ENCODE results near the gene ARHGAP44.
A peak's percentile ranks its signal among the peaks of the same experiment; 100 is the strongest.

The ARHGAP44 gene, protein sequence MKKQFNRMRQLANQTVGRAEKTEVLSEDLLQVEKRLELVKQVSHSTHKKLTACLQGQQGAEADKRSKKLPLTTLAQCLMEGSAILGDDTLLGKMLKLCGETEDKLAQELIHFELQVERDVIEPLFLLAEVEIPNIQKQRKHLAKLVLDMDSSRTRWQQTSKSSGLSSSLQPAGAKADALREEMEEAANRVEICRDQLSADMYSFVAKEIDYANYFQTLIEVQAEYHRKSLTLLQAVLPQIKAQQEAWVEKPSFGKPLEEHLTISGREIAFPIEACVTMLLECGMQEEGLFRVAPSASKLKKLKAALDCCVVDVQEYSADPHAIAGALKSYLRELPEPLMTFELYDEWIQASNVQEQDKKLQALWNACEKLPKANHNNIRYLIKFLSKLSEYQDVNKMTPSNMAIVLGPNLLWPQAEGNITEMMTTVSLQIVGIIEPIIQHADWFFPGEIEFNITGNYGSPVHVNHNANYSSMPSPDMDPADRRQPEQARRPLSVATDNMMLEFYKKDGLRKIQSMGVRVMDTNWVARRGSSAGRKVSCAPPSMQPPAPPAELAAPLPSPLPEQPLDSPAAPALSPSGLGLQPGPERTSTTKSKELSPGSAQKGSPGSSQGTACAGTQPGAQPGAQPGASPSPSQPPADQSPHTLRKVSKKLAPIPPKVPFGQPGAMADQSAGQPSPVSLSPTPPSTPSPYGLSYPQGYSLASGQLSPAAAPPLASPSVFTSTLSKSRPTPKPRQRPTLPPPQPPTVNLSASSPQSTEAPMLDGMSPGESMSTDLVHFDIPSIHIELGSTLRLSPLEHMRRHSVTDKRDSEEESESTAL

DNA sequence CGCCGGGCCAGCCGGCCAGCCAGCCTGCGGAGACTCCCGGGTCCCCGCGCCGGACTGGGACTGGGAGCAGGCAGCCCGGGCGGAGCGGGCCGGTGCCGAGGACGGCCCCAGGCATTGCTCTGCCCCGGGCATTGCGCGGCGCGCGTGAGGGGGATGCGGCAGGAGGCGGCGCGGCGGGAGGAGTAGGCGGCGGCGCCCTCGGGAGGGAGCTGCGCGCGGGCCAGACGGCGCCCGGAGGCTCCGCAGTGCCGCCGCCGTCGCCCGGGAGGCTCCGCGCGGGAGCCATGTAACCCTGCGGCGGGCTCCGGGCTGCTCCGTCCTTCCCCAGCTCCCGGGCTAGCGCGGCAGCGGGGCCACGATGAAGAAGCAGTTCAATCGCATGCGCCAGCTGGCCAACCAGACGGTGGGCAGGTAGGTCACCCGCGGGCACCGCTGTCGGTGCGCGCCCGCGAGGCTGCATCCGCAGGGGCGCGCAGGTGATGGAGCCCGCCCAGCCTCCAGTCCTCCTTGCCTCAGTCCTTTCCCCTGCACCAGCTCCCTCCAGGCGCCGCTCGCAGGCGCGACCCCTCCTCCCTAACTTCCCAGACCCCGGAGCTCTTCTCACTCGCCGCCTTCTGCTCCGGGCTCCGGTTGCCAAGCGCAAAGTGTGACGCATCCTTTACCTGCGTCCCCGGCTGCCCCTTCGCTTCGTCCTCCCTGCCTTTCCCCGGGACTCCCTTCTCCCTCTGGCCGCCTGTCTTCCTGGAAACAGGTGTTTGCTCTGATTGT is at the start of gene ARHGAP44:
Gene ARHGAP44 (plus strand): TSS at position 18 of the 768 bp plus-strand sequence. CDS start 341 bp downstream, at position 359.
- DNase-seq: peak in 1 of 2 experiments; percentile 28

DNA sequence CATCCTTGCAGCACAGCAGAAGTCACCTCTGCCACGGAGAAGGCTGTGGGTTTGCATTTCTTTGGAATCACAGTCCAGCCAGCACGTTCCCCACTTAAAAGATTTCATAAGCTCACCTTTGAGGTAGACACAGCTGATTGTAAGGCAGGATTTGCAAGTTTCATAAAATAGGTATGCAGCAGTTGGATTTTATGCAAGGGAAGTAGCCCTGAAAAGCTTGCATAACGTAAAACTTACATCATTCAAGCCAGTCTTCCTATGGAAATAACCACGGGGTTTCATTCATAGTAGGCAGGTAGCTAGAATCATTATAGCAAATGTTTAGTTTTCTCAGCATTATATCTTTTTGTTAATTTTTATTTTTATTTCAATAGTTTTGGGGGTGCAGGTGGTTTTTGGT is 49.8 kb upstream of the ARHGAP44 start:
- DNase-seq: no peak

DNA sequence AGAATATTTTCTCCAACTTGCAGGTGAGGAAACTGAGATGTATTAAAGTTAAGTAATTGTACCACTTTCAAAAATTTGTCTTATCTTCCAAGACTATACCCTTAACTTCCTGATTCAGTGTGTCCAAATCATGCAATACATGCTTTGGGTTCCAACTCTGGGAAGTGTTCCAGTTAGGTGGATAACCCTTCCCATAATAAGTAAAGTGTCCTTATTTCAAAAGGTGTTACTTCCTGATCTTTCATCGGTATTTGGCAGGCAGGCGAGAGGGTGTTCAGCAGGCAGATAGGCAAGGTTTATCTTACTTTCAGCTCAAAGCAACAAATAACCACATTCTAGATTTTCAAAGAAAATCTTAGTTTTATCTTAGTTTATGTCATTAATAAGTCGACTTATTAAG is 46.3 kb upstream of the ARHGAP44 start:
- DNase-seq: no peak

DNA sequence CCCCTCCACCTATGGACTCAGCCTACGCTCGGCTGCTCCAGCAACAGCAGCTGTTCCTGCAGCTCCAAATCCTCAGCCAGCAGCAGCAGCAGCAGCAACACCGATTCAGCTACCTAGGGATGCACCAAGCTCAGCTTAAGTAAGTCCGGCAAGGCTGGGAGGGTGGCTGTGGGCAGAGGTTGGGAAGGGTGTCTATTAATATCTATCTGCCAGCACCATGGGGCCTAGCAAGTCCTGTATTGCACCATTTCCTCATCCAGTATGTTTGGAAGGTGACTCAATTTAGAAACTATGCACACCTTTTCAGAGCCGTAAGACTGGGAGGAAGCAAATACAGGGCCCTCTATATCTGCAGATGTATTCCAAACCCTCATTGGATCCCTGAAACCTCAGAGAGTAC is 45.0 kb upstream of the ARHGAP44 start:
- DNase-seq: no peak

DNA sequence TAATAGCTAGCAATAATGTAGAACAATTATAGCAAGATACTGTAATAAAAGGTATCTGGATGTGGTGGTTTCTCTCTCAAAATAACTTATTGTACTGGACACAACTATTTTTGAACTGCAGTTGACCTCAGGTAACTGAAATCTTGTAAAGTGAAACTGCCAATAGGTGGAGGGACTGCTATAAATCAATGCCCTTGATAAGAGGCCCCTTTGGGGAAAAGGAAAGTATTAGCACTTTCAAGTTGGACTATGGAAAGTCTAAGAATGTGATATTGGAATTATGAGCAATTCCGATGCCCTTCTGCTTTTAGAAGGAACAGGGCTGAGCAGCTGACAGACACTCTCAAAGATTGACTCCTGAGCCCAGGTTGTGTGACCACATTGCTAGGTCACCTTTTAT is 44.5 kb upstream of the ARHGAP44 start:
- no peak for DNase-seq

DNA sequence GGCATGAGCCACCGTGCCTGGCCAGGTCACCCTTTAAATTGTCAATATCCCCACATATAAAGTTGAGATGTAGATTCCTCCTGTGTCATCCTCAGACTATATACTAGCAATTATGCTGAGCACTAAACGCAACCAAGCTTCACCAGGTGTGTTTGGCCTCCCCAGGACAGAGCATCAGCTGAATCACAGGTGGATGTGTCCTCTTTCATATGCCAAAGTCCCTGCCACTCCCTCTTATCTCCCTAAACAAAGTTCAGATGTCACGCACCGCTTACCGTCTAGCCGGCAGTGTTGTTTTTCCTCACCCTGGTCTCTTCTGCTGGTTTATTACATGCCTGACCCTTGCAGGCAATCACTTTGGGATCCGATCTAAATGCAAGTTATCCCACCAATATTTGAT is 43.8 kb upstream of the ARHGAP44 start:
- no peak for DNase-seq

DNA sequence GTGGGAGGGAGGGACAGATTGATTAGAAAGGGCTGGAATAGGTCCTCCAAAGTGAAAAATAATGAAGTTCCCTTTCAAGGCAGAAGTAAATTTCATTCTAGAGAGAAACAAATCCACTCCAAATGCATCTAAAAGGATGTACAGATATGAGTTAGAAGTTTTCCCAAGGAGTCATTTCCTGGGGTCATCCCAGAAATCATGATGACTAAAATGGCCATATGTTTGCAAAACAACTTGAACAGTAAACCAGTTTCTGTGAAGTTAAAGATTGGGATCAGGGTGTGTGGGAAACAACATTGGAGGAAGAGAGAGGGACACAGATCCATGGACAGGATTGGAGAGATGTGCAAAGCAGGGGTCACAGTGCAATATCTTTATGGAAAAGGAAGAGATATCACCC is 32.5 kb upstream of the ARHGAP44 start:
- DNase-seq: no peak

DNA sequence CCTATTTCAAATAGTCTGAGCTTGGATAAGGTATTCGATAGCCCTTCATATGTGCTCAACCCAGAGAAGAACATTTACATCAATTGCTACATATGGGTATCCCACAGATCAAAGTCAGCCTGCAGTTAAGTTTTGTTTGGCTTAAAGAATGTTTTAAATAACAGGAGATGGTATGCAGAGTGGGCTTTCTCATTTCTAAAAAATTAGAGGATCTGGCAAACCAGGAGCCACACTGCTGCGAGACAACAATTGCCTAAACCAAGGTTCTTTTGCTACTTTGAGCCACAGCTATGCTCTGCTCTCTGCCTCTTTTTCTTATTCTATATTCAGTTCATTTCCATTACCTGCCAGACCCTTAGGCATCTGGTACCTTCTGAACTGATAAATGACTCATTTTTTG is 30.2 kb upstream of the ARHGAP44 start:
- no peak for DNase-seq

DNA sequence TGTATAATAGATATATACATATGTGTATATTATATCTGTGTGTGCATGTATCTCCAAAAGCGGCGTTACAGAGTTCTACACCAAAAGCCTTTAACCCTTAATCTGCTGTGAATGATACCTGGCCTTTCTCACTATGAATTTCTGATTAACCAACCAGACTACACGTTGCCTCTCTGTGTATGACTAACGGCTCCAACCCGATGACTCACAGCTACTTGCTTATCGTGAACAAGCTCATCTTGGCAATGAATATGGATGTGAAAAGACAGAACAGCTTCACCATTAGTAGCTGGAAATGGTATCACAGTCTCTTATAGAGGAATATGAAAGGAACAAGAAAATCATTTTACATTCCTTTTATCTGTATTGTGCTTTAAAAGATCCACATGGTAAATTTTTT is 23.8 kb upstream of the ARHGAP44 start:
- DNase-seq: no peak

DNA sequence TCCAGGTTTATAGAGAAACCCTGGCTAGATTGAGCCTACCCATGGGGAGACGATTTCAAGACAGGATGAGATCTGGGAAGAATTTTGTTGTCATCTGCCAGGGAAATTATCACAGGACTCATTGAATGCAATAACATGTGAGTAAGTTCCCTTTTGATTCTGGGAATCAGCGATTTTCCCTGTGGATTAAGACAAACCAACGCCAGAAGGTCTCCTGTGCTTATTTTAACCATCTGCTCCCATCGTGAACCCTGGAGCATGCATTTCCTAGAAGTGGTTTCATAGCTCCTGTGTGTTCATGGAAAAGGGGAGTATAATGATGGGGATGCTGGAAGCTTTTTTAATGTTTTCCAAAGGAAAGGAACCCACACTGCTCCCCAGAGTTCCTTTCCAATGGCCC is 21.0 kb upstream of the ARHGAP44 start:
- peak; percentile 73 to 86 for DNase-seq

DNA sequence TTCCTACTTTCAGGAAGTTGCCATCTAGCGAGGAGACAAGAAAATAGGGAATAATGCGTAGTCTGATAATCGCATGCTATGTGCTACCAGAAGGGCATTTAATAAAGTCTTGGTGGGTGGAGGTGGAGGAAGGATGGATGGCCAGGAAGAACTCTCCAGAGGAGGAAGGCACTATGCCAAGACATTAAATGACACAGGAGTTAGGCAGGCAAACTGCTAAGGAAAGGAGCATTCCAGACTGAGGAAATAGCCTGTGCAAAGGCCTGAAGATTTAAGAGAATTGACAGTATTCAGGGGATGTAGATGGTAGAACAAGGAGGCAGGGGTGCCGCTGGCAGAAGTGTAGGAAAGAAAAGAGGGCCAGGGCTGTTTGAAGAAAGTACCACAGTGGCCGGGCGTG is 19.3 kb upstream of the ARHGAP44 start:
- no peak for DNase-seq

DNA sequence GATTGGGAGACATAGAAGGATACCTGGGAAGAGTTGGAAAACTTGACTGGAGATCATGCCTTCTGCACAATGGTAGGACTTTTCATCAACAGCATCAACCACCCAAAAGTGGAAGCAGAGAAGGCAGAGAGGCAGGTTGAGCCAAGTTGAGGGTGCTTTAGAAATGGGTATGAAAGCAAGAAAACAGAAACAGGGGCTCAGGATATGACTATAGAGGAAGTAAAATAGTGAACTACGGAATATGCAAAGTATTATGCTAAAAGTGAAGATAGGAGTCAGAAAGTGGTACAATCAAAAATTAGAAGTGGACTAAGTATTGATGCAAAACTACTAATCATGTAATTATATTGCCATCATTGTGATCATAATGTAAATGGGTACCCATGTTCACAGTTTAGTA is 16.1 kb upstream of the ARHGAP44 start:
- no peak for DNase-seq

DNA sequence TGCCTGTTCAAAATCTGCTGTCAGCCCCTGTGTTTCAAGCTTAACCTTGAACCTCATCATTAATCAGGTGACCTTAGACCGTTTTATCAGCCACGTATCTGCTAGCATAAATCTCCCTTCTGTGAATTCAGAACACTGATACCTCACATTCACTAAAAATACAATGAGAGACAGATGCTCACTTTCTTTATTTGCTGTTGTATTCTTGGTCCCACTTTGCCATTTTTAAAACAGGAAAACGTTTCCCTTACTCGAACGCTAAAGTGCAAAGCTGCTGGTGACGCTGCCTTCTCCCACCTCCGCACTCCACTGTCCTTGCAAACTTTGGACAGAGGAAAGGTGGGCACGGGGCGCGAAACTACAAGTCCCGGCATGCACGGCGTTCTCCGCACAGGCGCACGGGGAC is 220 bp upstream of the ARHGAP44 start:
- DNase-seq: peak; percentile 21 to 50

DNA sequence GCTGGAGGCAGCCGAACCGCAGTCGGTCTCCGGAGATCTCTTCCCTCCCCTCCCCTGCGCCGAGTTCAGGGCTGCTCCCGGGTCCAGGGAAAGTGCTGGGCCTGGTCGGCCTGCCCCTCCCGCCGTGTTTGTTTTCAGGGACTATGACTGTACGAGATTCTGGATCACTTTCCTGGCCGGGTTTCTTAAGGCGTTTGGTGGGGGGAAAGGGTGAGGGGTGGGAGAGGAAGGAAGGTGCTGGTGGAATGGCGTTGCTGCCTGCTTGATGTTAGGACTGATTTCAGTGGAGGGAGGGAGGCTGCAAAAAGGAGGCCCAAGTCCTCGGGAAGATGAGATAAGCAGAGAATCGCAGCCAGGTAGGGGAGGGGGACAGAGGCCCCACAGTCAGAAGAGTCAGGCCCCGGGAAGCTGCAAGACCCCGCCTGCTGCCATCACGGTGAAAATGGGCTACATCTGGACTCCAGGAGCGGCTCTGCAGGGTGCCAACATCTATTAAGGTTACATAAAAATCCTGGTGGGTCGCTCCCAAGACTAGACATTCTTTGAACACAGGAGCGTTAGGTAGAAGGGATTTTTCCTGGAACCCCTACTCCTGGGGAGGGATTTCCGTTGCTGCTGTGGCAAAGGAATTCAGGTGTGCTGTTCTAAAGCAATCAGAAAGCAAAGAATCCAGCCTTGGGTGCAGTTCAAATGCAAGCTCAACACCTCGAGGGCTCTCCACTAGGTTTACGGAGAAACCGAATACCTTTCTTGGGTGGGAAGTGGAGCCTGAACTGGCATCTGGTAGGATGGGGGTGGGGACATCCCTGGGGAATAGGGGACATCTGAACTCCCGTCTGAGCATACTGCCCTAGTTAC is 1.2 kb downstream of the ARHGAP44 start:
- DNase-seq: peak; percentile 96 to 99

DNA sequence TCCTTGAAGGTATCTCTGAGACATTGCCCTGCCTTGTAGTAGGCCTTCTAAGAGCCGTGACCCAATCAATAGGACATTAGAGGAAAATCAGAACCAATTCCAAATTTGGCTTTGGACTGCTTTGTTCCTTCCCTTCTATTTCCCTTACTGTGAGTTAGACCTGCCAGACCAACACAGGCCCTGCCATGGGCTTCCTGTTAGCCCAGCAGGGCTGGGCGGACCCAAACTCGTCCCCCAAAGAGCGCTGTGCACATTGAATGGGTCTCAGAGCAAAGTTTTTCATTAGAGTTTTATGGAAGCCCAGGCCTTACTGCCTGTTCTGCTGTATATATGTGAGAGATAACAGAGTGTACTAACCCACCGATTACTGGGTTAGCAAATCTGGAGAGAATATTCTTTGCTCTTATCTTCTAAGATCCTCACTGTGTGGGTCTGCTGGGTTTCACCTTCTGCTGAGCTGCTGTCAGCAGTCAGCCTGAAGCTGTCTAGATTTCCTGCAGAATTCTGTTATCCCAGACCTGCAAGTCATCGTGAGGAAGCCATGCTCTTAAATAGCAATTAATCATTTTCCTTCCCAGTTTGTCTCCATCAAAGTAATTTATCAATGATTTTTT is 5.7 kb downstream of the ARHGAP44 start:
- DNase-seq: no peak

DNA sequence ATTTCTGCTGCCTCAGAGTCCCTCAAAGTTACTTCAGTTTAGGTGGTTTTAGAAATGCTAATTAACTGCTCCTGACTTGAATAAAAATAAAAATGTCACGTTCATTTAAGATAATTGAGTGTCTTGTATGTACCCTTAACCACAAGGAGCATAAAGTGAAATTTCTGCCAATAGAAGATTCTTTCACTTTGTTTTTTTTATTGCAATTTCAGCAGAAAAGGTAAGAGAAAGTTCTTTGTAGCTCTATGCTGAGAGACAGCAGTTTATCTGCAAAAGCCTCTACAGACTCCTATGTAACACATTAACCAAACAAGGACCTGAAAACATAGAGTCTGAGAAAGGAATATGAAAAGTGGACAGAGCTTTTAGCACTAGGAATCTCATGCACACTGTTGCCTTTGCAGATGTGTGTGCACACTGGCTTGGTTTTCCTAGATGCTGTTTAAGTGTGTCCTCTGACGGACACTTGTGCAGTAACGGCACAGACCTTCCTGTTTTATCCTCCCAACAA is 11.6 kb downstream of the ARHGAP44 start:
- no peak for DNase-seq

DNA sequence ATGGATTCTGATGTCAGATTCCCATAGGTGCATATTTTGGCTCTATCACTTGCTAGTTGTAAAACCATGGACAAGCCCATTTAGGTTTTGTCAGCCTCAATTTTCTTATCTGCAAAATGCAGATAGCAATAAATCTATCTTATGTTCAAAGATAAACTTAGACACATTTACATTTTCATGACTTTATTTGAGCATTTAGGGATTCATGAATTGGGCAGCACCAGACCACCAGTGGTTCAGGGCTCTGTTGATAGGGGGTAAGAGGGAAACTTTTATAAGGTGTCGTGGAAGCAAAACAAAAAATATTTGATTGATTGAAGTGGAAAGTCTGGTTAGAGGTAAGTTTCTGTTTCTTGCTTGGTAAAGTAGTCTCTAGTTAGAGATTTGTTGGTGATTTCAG is 17.3 kb downstream of the ARHGAP44 start:
- no peak for DNase-seq

DNA sequence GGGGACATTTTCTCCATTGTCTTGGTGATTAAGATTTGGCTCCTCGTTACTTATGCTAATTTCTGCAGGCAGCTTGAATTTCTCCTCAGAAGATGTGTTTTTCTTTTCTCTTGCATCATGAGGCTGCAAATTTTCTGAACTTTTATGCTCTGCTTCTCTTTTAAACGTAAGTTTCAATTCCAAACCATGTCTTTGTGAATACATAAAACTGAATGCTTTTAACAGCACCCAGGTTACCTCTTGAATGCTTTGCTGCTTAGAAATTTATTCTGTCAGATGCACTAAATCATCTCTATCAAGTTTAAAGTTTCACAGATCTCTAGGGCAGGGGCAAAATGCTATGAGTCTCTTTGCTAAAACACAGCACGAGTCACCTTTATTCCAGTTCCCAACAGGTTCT is 19.4 kb downstream of the ARHGAP44 start:
- DNase-seq: no peak

DNA sequence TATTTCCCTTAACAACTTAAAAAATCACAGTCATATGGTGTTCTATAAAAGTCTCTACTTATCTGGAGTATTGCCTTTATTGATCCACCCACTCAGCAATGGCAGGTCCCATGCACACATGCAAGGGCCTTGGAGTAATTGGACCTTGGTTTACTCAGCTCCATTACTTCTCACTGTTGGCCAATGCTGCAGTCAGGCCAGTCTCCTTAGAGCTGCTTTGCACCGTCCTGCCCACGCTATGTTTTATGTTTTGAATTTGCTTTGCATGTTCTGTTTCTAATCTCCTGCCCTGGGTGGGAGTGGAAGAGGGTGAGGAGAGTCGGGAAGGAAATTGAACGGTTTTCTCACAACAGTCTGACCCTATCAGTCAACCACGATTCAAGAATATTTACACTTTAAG is 23.6 kb downstream of the ARHGAP44 start:
- no peak for DNase-seq

DNA sequence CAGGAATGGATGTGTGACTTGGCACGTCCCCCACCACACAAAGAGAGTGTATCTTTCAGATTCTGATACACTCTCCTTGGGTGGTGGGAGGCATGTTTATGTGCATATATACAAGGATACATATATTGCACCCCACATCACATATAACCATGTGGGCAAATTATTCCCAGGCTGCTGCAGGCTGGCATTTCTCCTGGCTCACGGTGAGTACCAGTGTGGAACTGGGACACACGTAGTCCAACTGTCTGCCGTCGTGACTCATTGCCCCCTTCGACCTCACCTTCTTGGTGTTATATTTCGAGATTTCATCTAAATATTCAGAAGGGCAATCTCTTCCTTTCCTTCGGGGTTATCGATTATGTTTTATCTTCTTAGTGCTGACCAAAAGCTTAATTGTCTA is 24.4 kb downstream of the ARHGAP44 start:
- no peak for DNase-seq

DNA sequence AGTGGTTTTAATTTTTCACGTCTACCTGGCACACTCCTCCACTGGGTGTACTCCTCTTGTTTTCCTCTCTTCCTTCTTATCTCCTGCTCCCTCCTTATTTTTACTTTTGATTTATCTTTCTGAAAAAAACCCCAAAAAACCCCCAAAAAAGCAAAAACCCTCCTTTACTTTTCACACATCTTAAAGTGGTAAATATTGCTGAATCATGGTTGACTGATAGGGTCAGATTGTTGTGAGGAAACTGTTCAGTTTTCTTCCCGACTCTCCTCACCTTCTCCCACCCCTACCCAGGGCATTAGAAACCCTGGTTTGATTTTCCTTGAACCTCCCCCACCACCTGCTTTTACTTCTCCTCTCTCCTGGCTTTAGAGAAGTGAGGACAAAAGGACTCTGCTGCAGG is 25.4 kb downstream of the ARHGAP44 start:
- no peak for DNase-seq

DNA sequence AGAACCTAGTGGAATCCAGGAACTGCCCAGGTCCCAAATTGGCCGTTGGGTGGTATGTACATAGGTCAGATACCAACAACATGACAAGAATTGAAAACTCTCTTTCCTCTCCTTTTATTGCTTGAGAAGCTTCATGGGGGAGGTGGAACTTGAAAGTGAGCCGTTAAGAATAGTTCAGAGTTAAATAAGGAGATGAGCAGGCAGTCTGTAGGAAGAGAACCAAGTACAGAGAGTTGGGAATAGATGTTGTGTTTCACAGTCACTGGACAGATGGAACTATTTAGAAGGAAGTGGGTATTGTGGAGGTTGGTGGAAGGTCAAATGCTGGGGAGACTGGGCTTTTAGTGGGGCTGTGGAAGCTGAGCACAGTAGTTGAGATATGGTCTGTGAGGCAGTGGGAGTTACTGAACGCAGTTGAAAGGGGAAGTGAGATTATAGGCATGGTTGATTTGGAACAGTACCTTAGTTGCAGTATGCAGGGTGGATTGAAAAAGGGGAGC is 26.4 kb downstream of the ARHGAP44 start:
- no peak for DNase-seq

Data from NCI-H524 (cell line).